Measurements from ENCODE around the gene NDST1.

DNA sequence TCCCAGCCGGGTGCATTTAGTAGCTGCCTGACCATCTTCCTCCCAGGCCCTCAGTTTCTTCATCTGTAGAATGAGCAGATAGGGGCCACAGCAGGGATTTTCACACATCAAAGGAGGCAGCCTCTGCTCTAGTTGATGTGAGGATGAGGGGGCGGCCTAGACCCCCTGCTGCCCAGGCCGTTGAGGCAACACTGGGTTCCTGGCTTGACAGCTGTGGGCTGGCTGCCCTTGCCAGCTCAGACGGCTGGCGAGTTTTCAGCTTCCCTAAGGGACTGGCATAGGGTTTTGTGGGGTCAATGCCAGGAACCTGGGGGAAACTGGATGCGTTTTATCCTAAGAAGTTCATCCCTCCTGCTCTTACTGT lies 49.6 kb downstream of the NDST1 start:
- TF ChIP-seq, protein P1, sequence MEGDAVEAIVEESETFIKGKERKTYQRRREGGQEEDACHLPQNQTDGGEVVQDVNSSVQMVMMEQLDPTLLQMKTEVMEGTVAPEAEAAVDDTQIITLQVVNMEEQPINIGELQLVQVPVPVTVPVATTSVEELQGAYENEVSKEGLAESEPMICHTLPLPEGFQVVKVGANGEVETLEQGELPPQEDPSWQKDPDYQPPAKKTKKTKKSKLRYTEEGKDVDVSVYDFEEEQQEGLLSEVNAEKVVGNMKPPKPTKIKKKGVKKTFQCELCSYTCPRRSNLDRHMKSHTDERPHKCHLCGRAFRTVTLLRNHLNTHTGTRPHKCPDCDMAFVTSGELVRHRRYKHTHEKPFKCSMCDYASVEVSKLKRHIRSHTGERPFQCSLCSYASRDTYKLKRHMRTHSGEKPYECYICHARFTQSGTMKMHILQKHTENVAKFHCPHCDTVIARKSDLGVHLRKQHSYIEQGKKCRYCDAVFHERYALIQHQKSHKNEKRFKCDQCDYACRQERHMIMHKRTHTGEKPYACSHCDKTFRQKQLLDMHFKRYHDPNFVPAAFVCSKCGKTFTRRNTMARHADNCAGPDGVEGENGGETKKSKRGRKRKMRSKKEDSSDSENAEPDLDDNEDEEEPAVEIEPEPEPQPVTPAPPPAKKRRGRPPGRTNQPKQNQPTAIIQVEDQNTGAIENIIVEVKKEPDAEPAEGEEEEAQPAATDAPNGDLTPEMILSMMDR (IDR thresholded peaks at IDR 0.05; ENCODE audit: low read depth, low read length, poor library complexity, severe bottlenecking) = no peak
- no peak for TF ChIP-seq EZH2phosphoT487 (IDR thresholded peaks at IDR 0.05; ENCODE audit: borderline replicate concordance, low read length)
